ENCODE measurements around the gene CYP26A1. TPM values are rescaled to one million over a fixed set of nuclear protein-coding genes. Genes with fewer than 3 reads are reported as not detected.

The CYP26A1 gene
- total and polyA plus RNA-seq, 2 experiments from 2014 or later, result 1.2 to 1.8 TPM

GRCh38 chr10:93074147-93074596, 479 bp downstream of the CYP26A1 start:
- peak overlapping the region; percentile 78 for H3K4me3 Mint-ChIP-seq
- H3K4me3 ChIP-seq, result peak overlapping the region; percentile 70
- H3K9me3 Mint-ChIP-seq, result peaks cover 4% of the 10 kb centered on the region; the same call in 2 of the 3 replicates
- no peak overlapping the region for H3K27ac ChIP-seq (ENCODE audit: low read depth)
- peaks cover 8% of the 10 kb centered on the region; the same call in 1 of the 2 replicates for H3F3A ChIP-seq (replicated peaks; ENCODE audit: low read depth)
- peak overlapping the region; percentile 93 for H2AFZ ChIP-seq
- H3K36me3 Mint-ChIP-seq (ENCODE audit: low read depth), result no peaks in the 10 kb centered on the region
- no peaks in the 10 kb centered on the region for H3K36me3 ChIP-seq (ENCODE audit: insufficient read depth)
- H3K9me2 ChIP-seq (ENCODE audit: insufficient read depth), result no peaks in the 10 kb centered on the region
- peaks cover 36% of the 10 kb centered on the region for H3K4me1 Mint-ChIP-seq
- DNase-seq (ENCODE audit: low spot score) (peak; percentile 71), ATAC-seq (peak; percentile 25)
- H3K4me2 ChIP-seq, result peak overlapping the region; percentile 88
- H3K4me1 ChIP-seq (ENCODE audit: insufficient read depth), result peaks cover 49% of the 10 kb centered on the region
- H4K20me1 ChIP-seq (replicated peaks; ENCODE audit: insufficient read depth), result peaks cover 14% of the 10 kb centered on the region; the same call in 1 of the 2 replicates
- TF ChIP-seq EZH2phosphoT487 (IDR thresholded peaks at IDR 0.05; ENCODE audit: unreplicated experiment) (peak; percentile 89), ZNF331 (CRISPR knock-in tag; IDR thresholded peaks at IDR 0.05; ENCODE audit: low read depth) (no peak), CTCF (conservative IDR thresholded peaks at IDR 0.05; ENCODE audit: low read depth in 2 of 2) (peak in 1 of 2 experiments; percentile 40; a peak in 1 of 4 replicates), EZH2 (IDR thresholded peaks at IDR 0.05; ENCODE audit: low read depth, unreplicated experiment) (peak; percentile 80)
- TF ChIP-seq, protein P1, sequence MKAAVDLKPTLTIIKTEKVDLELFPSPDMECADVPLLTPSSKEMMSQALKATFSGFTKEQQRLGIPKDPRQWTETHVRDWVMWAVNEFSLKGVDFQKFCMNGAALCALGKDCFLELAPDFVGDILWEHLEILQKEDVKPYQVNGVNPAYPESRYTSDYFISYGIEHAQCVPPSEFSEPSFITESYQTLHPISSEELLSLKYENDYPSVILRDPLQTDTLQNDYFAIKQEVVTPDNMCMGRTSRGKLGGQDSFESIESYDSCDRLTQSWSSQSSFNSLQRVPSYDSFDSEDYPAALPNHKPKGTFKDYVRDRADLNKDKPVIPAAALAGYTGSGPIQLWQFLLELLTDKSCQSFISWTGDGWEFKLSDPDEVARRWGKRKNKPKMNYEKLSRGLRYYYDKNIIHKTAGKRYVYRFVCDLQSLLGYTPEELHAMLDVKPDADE (IDR thresholded peaks at IDR 0.05), result no peak
- peaks cover 98% of the 10 kb centered on the region for H3K27me3 ChIP-seq (ENCODE audit: insufficient read depth)
- H3K27me3 Mint-ChIP-seq (ENCODE audit: insufficient read depth, low read depth, poor library complexity), result peaks cover 82% of the 10 kb centered on the region
- no peaks in the 10 kb centered on the region for H3K79me2 ChIP-seq (replicated peaks; ENCODE audit: insufficient read depth)
- H3K27ac Mint-ChIP-seq, result no peak overlapping the region

DNA sequence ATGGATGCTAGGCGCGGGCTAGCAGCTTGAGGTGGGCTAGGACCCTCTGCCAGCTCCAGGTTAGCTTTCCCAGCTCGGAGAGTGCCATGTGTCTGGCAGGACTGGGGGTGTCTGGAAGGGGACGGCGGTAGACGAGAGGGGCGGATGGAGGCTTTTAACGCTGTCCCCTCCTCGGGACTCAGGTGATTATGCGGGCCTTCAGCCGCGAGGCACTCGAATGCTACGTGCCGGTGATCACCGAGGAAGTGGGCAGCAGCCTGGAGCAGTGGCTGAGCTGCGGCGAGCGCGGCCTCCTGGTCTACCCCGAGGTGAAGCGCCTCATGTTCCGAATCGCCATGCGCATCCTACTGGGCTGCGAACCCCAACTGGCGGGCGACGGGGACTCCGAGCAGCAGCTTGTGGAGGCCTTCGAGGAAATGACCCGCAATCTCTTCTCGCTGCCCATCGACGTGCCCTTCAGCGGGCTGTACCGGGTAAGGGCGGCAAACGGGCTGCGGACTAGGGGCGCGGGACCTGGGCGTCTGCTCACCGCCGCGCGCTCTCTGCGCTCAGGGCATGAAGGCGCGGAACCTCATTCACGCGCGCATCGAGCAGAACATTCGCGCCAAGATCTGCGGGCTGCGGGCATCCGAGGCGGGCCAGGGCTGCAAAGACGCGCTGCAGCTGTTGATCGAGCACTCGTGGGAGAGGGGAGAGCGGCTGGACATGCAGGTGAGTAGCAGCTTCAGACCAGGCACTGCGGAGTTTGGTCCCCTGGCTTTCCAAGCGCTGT, 1.1 kb downstream of the CYP26A1 start:
- Histone ChIP-seq H3K4me2 (peak overlapping the region; percentile 88), H4K20me1 (replicated peaks; ENCODE audit: insufficient read depth) (peaks cover 13% of the 10 kb centered on the region; the same call in 1 of the 2 replicates), H3K36me3 (ENCODE audit: insufficient read depth) (no peaks in the 10 kb centered on the region), H2AFZ (peak overlapping the region; percentile 93), H3K27ac (ENCODE audit: low read depth) (no peak overlapping the region), H3K4me3 (peak overlapping the region; percentile 70), H3F3A (replicated peaks; ENCODE audit: low read depth) (peaks cover 6% of the 10 kb centered on the region; the same call in 1 of the 2 replicates), H3K9me2 (ENCODE audit: insufficient read depth) (no peaks in the 10 kb centered on the region), H3K4me1 (ENCODE audit: insufficient read depth) (peaks cover 47% of the 10 kb centered on the region), H3K79me2 (replicated peaks; ENCODE audit: insufficient read depth) (no peaks in the 10 kb centered on the region), H3K27me3 (ENCODE audit: insufficient read depth) (peaks cover 98% of the 10 kb centered on the region)
- H3K36me3 Mint-ChIP-seq (ENCODE audit: low read depth), result no peaks in the 10 kb centered on the region
- peak; percentile 8 for ATAC-seq
- no peak overlapping the region for H3K27ac Mint-ChIP-seq
- peak; percentile 59 for DNase-seq (ENCODE audit: low spot score)
- H3K4me1 Mint-ChIP-seq, result peaks cover 34% of the 10 kb centered on the region
- H3K27me3 Mint-ChIP-seq (ENCODE audit: insufficient read depth, low read depth, poor library complexity), result peaks cover 76% of the 10 kb centered on the region
- TF ChIP-seq EZH2phosphoT487 (IDR thresholded peaks at IDR 0.05; ENCODE audit: unreplicated experiment) (peak; percentile 99), EZH2 (IDR thresholded peaks at IDR 0.05; ENCODE audit: low read depth, unreplicated experiment) (peak; percentile 87)
- TF ChIP-seq, protein P2, sequence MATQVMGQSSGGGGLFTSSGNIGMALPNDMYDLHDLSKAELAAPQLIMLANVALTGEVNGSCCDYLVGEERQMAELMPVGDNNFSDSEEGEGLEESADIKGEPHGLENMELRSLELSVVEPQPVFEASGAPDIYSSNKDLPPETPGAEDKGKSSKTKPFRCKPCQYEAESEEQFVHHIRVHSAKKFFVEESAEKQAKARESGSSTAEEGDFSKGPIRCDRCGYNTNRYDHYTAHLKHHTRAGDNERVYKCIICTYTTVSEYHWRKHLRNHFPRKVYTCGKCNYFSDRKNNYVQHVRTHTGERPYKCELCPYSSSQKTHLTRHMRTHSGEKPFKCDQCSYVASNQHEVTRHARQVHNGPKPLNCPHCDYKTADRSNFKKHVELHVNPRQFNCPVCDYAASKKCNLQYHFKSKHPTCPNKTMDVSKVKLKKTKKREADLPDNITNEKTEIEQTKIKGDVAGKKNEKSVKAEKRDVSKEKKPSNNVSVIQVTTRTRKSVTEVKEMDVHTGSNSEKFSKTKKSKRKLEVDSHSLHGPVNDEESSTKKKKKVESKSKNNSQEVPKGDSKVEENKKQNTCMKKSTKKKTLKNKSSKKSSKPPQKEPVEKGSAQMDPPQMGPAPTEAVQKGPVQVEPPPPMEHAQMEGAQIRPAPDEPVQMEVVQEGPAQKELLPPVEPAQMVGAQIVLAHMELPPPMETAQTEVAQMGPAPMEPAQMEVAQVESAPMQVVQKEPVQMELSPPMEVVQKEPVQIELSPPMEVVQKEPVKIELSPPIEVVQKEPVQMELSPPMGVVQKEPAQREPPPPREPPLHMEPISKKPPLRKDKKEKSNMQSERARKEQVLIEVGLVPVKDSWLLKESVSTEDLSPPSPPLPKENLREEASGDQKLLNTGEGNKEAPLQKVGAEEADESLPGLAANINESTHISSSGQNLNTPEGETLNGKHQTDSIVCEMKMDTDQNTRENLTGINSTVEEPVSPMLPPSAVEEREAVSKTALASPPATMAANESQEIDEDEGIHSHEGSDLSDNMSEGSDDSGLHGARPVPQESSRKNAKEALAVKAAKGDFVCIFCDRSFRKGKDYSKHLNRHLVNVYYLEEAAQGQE (IDR thresholded peaks at IDR 0.05; ENCODE audit: unreplicated experiment), result no peak
- H3K9me3 Mint-ChIP-seq, result peaks cover 4% of the 10 kb centered on the region; the same call in 2 of the 3 replicates
- H3K4me3 Mint-ChIP-seq, result peak overlapping the region; percentile 78

Measured in GM23338 (cell line).